Measurements from ENCODE around the gene TAC1. TPM values are rescaled to one million over a fixed set of nuclear protein-coding genes. Genes with fewer than 3 reads are reported as not detected.

Gene TAC1
- not detected in 5 replicates for total RNA-seq (2022; extraction: Qiagen RNA extraction)

GRCh38 chr7:97731736-97732564, at the start of gene TAC1:
Gene TAC1 (plus strand): TSS chr7:97732086. CDS start chr7:97732613, 527 bp downstream.

Other genes starting within 250 kb of the TAC1 start
- gene ASNS, start 140.3 kb downstream of the TAC1 start, total RNA-seq (2022; extraction: Qiagen RNA extraction): 52.9 to 68.2 TPM (median 61.3 TPM) in 5 replicates